Astrocyte of the hippocampus (primary cell): Measurements from ENCODE around the gene ALG9.
"Not testable (repeated sequence)": the region's sequence is repeated elsewhere in the genome, so short reads cannot be mapped to it uniquely, and the experiment has no call there.

Source experiments
- DNase-seq: peaks from one replicate; pipeline ENCODE4 v3.0.0; 2011; ENCODE audit warnings: low read depth, low spot score

Gene ALG9

GRCh38 chr11:111796696-111797095, 74.7 kb downstream of the ALG9 start:
- no peak for DNase-seq

- DNase-seq: no peak
These were observed 75.9 kb downstream of the ALG9 start for GRCh38 chr11:111795334-111795985.

GRCh38 chr11:111793863-111794262, 77.5 kb downstream of the ALG9 start:
- DNase-seq: peak; percentile 72

- DNase-seq: no peak
These were observed 78.4 kb downstream of the ALG9 start for GRCh38 chr11:111792955-111793500.

- DNase-seq: peak; percentile 37
These were observed 79.1 kb downstream of the ALG9 start for GRCh38 chr11:111792314-111792713.

- DNase-seq: no peak
These were observed 82.9 kb downstream of the ALG9 start for GRCh38 chr11:111788464-111788863.

- no peak for DNase-seq
These were observed 83.3 kb downstream of the ALG9 start for GRCh38 chr11:111788051-111788450.

GRCh38 chr11:111785886-111786412, 85.4 kb downstream of the ALG9 start:
- DNase-seq: no peak

- no peak for DNase-seq
These were observed 86.3 kb downstream of the ALG9 start for GRCh38 chr11:111785076-111785475.

- DNase-seq: not testable (repeated sequence)
These were observed 87.1 kb downstream of the ALG9 start for GRCh38 chr11:111784311-111784710.

GRCh38 chr11:111782109-111782741, 89.2 kb downstream of the ALG9 start:
- no peak for DNase-seq

GRCh38 chr11:111779118-111779517, 92.3 kb downstream of the ALG9 start:
- DNase-seq: no peak

- DNase-seq: no peak
These were observed 93.3 kb downstream of the ALG9 start for GRCh38 chr11:111778047-111778558.

- DNase-seq: peak; percentile 82
These were observed 94.0 kb downstream of the ALG9 start for GRCh38 chr11:111777094-111778046.

GRCh38 chr11:111776398-111777093, 94.8 kb downstream of the ALG9 start:
- no peak for DNase-seq

GRCh38 chr11:111774955-111775710, 96.2 kb downstream of the ALG9 start:
- peak; percentile 27 for DNase-seq

- DNase-seq: no peak
These were observed 98.8 kb downstream of the ALG9 start for GRCh38 chr11:111772535-111772934.

GRCh38 chr11:111771205-111771604, 100.2 kb downstream of the ALG9 start:
- DNase-seq: not testable (repeated sequence)

GRCh38 chr11:111770581-111771134, 100.7 kb downstream of the ALG9 start:
- no peak for DNase-seq

GRCh38 chr11:111766834-111767142, 104.6 kb downstream of the ALG9 start:
- DNase-seq: no peak
